ENCODE data around the gene RFT1.

RFT1 gene

DNA sequence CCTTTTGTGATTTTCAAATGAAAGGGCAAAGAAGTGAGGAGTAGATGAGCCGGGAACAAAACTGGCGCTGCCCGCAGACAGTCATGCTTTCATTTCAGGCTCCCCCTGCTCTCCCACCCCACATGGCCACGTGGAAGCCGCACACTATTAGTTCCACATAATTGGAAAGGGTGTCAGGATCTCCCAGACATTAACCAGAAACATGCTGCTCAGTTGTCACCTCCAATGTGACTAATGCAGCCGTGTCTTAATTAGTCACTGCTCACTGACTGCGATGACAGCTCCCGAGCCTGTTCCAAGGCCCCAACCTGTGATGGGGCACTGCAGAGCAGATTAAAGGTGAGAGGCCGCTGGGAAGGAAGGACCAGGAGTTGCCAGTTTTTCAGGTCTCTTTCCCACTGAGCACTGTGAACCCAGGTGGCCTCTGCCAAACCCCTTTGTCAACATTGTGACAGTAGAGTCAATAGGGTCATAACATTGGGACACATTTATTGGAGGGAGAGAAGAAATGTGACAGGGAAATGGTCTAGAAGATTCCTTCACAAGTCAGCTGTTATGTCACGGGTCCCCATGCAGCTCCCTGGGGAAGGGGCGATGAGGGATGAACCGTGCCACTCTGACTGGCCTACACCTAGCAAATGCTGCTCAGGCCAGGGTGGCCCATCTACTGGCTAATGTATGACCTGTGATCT, 45.8 kb downstream of the RFT1 start:
- no peak for DNase-seq (ENCODE audit: low spot score)

- DNase-seq (ENCODE audit: low spot score): no peak
Observed at GRCh38 chr3:53083949-53084309, 46.3 kb downstream of the RFT1 start.

DNA sequence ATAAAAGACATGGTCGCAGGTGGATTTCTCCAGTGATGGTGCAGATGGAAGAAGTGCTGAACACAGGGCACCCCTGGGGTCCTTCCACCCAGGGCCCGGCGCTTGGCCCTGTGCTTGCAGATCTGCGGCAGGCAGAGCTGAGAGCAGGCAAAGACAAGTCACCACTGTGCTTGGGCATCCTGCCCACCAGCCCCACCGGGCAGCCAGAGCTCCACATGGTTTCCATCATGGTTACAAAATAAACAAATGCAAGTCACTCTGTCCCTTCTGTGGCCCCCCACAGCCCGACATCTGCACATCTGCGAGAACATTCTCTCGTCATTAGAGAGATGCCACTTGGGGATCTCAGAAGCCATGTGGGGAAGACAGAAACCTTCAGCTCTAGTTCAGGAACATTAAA, 46.7 kb downstream of the RFT1 start:
- DNase-seq (ENCODE audit: low spot score): no peak

DNA sequence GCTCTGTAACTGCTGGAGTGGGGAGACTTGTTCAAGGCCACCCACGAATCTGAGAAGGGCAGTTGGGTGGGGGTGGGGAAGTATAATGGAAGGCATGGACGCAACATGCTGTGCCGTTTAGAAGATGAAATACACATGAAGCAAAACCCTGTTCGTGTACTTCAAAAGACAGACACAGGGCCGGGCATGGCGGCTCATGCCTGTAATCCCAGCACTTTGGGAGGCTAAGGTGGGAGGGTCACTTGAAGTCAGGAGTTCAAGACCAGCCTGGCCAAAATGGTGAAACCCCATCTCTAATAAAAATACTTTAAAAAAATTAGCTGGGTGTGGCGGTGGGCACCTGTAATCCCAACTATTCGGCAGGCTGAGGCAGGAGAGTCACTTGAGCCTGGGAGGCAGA, 47.5 kb downstream of the RFT1 start:
- no peak for DNase-seq (ENCODE audit: low spot score)

DNA sequence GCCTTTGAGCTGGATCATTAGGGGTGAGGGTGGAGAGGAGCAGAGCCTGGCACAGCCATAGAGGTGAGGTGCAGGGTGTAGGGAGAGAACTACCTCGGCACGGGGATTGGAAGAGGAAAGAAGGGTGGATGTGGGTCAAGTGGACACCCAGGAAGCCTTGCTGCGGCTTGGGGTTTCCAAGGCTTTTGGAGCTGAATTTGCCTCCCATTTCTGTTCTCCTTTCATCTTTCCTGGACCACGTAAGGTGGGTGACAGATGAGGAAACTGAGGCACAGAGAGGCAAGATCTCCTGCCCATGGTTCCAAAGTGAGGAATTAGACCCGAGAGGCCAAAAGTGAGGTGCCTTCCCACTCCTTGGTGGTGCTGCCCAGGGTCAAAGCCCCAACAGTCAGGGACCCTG, 48.9 kb downstream of the RFT1 start:
- no peak for DNase-seq (ENCODE audit: low spot score)

GRCh38 chr3:53080612-53081205, 49.5 kb downstream of the RFT1 start:
- no peak for DNase-seq (ENCODE audit: low spot score)

GRCh38 chr3:53079791-53080555, 50.3 kb downstream of the RFT1 start:
- DNase-seq (ENCODE audit: low spot score): no peak

DNA sequence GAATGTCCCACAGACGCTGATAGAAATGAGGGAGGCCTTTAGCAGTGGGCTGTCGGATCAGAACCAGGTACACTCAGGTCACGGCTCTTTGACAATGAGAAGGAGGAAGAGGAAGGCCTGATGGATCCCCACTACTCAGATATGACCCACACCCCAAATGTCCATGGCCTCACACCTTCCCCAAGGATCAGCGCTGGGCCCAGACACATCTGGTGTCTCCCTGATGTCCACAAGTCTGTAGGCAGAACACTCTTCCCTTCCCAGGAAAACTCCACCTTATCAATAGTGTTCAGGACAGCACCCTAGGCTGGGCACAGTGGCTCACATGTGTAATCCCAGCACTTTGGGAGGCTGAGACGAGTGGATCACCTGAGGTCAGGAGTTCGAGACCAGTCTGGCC, 51.1 kb downstream of the RFT1 start:
- DNase-seq (ENCODE audit: low spot score): no peak

- no peak for DNase-seq (ENCODE audit: low spot score)
Observed at GRCh38 chr3:53078656-53079055, 51.6 kb downstream of the RFT1 start.

GRCh38 chr3:53077476-53078220, 52.6 kb downstream of the RFT1 start:
- DNase-seq (ENCODE audit: low spot score): no peak

GRCh38 chr3:53075743-53076140, 54.5 kb downstream of the RFT1 start:
- DNase-seq (ENCODE audit: low spot score): no peak

DNA sequence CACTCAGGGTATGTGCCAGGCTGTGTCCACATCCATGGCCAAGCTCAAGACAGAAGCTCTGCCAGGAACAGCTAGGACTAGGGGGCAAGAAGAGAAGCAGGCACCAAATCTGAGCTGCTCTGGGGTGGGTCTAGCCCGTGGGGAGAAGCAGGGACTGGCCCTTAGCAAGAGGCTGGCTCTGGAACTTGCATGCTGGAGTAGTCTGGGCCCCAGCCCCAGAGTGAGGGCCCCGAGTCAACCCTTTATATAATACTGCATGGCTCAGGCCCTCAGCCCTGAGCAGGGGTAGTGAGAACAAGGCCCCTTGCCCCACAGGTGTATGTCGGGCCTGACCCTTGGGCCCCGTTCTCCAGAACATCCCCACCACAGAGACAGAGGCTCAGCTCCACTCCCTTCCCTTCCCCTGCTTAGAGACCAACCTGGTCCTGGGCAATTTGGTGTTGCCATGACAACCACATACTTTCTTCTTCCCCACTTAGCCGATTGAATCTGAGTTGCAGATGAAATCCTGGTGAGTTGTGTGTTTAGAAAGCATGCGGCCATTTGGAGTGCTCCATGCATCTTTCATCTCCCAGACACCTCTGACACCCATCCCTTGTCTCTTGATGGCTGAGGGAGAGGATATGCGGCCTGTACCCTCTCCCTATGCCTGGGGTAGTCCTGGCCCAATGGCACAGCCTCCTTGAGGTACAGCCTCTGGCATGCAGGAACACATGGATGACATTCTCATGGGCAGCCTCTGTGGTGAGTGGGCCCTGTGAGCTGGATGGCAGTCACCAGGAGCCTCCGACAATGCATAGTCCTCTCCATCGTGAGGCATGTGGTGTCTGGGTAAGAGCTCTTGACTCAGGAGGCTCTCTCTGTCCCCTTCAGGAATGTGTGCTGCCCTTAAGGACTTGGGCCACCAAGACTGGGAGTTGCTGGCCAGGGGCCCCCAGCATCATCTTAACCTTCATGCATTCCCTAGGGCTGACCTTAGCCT, 55.2 kb downstream of the RFT1 start:
- DNase-seq (ENCODE audit: low spot score): no peak

GRCh38 chr3:53074366-53074696, 55.9 kb downstream of the RFT1 start:
- no peak for DNase-seq (ENCODE audit: low spot score)

DNA sequence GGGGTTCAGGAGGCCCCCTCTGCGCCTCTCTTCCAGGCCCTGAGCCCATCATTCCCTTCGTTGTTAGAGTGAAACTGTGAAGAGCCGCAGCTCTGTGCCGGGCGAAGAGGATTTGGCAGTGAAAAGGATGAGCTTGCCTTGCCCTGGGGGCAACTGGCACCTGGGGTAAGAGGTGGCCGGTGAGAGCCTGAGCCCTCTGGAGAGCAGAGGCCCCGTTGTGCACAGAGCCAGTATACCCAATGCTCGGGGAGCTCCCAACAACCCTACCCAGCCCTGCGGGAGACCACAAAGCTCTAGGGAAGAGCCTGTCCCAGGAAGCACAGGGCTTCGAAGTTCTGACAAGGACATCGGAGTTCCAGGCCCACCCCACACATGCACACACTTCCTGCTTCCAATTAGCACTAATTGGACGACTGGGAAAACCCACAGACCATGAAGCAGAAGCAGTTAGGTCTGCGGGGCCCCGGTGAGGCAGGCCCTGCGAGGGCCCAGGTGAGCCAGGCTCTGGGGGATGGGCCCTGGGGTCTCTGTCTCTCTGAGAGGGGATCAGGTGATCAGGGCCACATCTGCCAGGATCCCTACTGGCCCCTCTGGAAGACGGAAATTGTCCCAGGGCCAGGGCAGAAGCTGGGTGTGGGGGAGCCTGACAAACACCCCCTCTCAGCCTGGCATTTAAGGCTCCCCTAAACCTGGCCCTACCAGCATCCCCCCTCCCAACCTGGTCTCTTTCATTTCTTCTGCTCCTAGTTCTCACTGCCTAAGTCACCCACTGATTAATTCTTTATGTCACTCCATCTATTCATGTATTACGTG, 56.5 kb downstream of the RFT1 start:
- no peak for DNase-seq (ENCODE audit: low spot score)

GRCh38 chr3:53072653-53073552, 57.3 kb downstream of the RFT1 start:
- DNase-seq (ENCODE audit: low spot score): peak; percentile 84

DNA sequence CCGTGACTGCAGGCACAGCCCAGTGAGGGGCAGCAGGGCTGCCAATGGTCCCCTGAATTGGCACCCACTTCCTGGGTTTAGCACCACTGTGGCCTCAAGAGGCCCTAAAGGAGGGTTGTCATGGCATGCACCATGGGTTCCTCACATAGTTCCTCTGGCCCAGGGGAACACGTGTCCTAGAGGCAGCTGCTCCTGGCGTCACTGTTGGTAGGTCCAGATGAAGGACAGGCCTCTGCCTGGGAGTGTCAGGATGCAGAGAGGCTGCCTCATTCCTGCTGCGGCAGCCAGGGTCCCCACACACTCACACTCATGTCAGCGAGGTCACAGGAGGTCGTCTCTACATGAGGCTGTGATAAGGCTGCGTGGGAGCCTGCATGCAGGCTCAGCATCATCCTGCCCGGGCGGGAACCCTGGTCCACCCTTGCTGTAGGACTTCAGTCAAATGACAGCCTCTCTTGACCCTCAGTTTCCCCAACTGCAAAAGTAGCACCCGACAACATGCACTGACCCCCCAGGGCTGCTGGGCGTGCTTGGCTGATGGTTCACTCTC, 58.3 kb downstream of the RFT1 start:
- no peak for DNase-seq (ENCODE audit: low spot score)

- DNase-seq (ENCODE audit: low spot score): no peak
Observed at GRCh38 chr3:53069422-53070068, 60.7 kb downstream of the RFT1 start.

GRCh38 chr3:53068176-53068575, 62.1 kb downstream of the RFT1 start:
- DNase-seq (ENCODE audit: low spot score): no peak

DNA sequence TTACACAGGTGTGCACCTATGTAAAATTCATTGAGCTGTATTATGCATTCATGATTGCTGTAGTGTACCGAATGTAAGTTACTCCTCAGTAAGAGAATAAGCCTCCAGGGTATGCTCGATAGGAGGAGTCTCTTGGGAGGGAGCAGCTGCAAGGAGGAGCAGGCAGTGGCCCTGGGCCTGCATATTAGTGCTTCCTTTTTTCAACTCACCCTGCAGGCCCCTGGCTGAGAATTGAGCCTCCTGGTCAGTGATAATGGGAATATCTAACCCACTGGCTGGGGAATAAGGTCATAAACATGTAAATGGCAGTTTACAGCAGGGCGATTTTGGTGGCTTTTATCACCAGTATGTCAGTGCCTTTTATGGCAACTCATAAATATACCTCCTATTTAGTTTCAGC, 62.7 kb downstream of the RFT1 start:
- no peak for DNase-seq (ENCODE audit: low spot score)

All from SW480 (cell line).